Measurements from ENCODE around the gene FCHO2. TPM values are rescaled to one million over a fixed set of nuclear protein-coding genes. Genes with fewer than 3 reads are reported as not detected.

FCHO2 gene
- total and polyA plus RNA-seq, 2 donors from 2014 or later, result 6.5 to 48.1 TPM

GRCh38 chr5:73032635-73033034 lies 76.8 kb downstream of the FCHO2 start:
- peaks cover 0 to 4% (median 0%) of the 10 kb centered on the region in 3 donors for H3K36me3 ChIP-seq (ENCODE audit: control insufficient read depth in 2 of 3, insufficient read depth in 3 of 3, low read length in 3 of 3)
- DNase-seq, result no peak
- H3K27me3 ChIP-seq (ENCODE audit: control insufficient read depth, insufficient read depth, low read length), result no peaks in the 10 kb centered on the region
- intact Hi-C loops (cut with DNase I), result no loop called here
- FAIRE-seq, result no peak
- no peak overlapping the region for H3K27ac ChIP-seq (ENCODE audit: low read depth in 2 of 2, low read length in 2 of 2)
- no peaks in the 10 kb centered on the region for H3K9me3 ChIP-seq (ENCODE audit: control insufficient read depth in 2 of 3, insufficient read depth in 1 of 3, low read length in 3 of 3)
- no peaks in the 10 kb centered on the region for H3K4me1 ChIP-seq (ENCODE audit: control insufficient read depth in 2 of 3, insufficient read depth in 2 of 3, low read depth in 1 of 3, low read length in 3 of 3)
- no peak overlapping the region for H3K9ac ChIP-seq (ENCODE audit: low read length in 3 of 3)
- no peak overlapping the region for H3K4me3 ChIP-seq (ENCODE audit: low read length in 3 of 3)
- TF ChIP-seq CTCF (IDR thresholded peaks at IDR 0.05; ENCODE audit: borderline replicate concordance, extremely low read depth, insufficient read depth), result no peak

GRCh38 chr5:73037545-73037944 lies 81.7 kb downstream of the FCHO2 start:
- H3K27ac ChIP-seq (ENCODE audit: low read depth in 2 of 2, low read length in 2 of 2), result no peak overlapping the region
- intact Hi-C loops (cut with DNase I), result no loop called here
- TF ChIP-seq CTCF (IDR thresholded peaks at IDR 0.05; ENCODE audit: borderline replicate concordance, extremely low read depth, insufficient read depth), result no peak
- H3K9me3 ChIP-seq (ENCODE audit: control insufficient read depth in 2 of 3, insufficient read depth in 1 of 3, low read length in 3 of 3), result no peaks in the 10 kb centered on the region
- no peak overlapping the region for H3K9ac ChIP-seq (ENCODE audit: low read length in 3 of 3)
- no peaks in the 10 kb centered on the region for H3K4me1 ChIP-seq (ENCODE audit: control insufficient read depth in 2 of 3, insufficient read depth in 2 of 3, low read depth in 1 of 3, low read length in 3 of 3)
- H3K27me3 ChIP-seq (ENCODE audit: control insufficient read depth, insufficient read depth, low read length), result no peaks in the 10 kb centered on the region
- FAIRE-seq, result no peak
- H3K36me3 ChIP-seq (ENCODE audit: control insufficient read depth in 2 of 3, insufficient read depth in 3 of 3, low read length in 3 of 3), result peaks cover 0 to 2% (median 0%) of the 10 kb centered on the region in 3 donors
- DNase-seq, result no peak
- no peak overlapping the region for H3K4me3 ChIP-seq (ENCODE audit: low read length in 3 of 3)

DNA sequence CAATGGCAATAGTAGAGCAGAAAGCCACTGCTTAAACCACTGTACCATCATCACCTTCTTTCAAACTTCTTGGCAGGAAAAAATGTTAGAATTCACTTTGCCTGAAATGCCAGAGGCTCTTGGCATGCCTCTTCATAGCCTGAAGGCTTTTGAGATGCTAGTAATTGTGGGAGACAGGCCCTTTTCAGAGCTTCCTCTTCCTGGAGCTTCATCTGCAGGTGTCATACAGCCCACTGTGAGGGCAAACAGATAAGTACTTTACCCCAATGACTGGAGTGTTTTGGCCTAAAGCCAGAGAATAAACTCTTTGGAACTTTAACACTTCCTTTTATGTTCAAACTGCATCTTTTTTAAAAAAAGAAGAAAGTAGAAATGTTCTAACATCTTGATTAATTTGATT lies 83.2 kb downstream of the FCHO2 start:
- no peak for DNase-seq
- H3K9me3 ChIP-seq (ENCODE audit: control insufficient read depth in 2 of 3, insufficient read depth in 1 of 3, low read length in 3 of 3), result no peaks in the 10 kb centered on the region
- no peak overlapping the region for H3K9ac ChIP-seq (ENCODE audit: low read length in 3 of 3)
- H3K27ac ChIP-seq (ENCODE audit: low read depth in 2 of 2, low read length in 2 of 2), result no peak overlapping the region
- H3K4me1 ChIP-seq (ENCODE audit: control insufficient read depth in 2 of 3, insufficient read depth in 2 of 3, low read depth in 1 of 3, low read length in 3 of 3), result no peaks in the 10 kb centered on the region
- FAIRE-seq, result no peak
- intact Hi-C loops (cut with DNase I), result no loop called here
- no peak overlapping the region for H3K4me3 ChIP-seq (ENCODE audit: low read length in 3 of 3)
- H3K36me3 ChIP-seq (ENCODE audit: control insufficient read depth in 2 of 3, insufficient read depth in 3 of 3, low read length in 3 of 3), result peaks cover 0 to 2% (median 0%) of the 10 kb centered on the region in 3 donors
- H3K27me3 ChIP-seq (ENCODE audit: control insufficient read depth, insufficient read depth, low read length), result no peaks in the 10 kb centered on the region
- no peak for TF ChIP-seq CTCF (IDR thresholded peaks at IDR 0.05; ENCODE audit: borderline replicate concordance, extremely low read depth, insufficient read depth)

DNA sequence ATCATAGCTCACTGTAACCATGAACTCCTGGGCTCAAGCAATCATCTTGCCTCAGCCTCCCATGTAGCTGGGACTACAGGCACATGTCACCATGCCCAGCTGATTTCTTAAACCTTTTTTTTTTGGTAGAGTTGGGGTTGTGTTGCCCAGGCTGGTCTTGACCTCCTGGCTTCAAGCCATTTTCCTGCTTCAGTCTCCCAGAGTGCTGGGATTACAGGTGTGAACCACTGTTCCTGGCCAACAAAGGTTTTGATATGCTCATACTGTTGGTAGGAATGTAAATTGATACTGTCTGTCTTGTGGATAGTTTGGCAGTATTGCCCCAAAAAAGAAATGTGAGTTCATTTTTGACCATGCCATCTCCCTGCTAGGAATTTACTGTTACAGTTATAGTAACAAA lies 87.2 kb downstream of the FCHO2 start:
- TF ChIP-seq CTCF (IDR thresholded peaks at IDR 0.05; ENCODE audit: borderline replicate concordance, extremely low read depth, insufficient read depth), result no peak
- Histone ChIP-seq H3K27ac (ENCODE audit: low read depth in 2 of 2, low read length in 2 of 2) (no peak overlapping the region), H3K9me3 (ENCODE audit: control insufficient read depth in 2 of 3, insufficient read depth in 1 of 3, low read length in 3 of 3) (peaks cover 0 to 2% (median 0%) of the 10 kb centered on the region in 3 donors), H3K4me1 (ENCODE audit: control insufficient read depth in 2 of 3, insufficient read depth in 2 of 3, low read depth in 1 of 3, low read length in 3 of 3) (no peaks in the 10 kb centered on the region), H3K9ac (ENCODE audit: low read length in 3 of 3) (no peak overlapping the region), H3K36me3 (ENCODE audit: control insufficient read depth in 2 of 3, insufficient read depth in 3 of 3, low read length in 3 of 3) (peaks cover 0 to 3% (median 0%) of the 10 kb centered on the region in 3 donors), H3K27me3 (ENCODE audit: control insufficient read depth, insufficient read depth, low read length) (no peaks in the 10 kb centered on the region), H3K4me3 (ENCODE audit: low read length in 3 of 3) (no peak overlapping the region)
- no peak for FAIRE-seq
- no peak for DNase-seq
- intact Hi-C loops (cut with DNase I), result no loop called here

All from kidney (tissue), 14 donors.